ENCODE measurements around the gene MYG1.
A peak's percentile ranks its signal among the peaks of the same experiment; 100 is the strongest.

The MYG1 gene

DNA sequence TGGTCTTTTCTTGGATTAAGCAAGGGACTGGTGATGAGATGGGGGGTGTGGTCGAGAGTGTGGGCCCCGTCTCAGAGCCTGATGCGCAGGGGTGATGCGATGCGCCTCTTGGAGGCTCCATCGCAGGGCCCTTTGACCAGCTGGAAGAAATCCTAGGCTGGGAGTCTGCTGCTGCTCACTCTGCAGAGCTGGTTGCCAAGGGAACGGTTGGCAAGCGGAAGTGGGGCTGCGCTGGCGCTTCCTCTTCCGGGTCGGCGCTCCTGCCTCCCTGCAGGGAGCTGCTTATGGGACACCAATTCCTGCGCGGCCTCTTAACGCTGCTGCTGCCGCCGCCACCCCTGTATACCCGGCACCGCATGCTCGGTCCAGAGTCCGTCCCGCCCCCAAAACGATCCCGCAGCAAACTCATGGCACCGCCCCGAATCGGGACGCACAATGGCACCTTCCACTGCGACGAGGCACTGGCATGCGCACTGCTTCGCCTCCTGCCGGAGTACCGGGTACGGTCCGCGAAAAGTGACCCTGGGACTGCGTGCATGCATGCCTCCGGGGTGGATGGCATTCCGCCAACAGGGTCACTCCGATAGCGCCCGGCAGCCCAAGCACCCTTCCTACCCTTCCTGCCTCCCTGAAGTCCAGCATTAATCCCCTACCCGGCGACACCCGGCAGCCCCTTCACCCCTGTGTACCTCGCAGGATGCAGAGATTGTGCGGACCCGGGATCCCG, at the start of gene MYG1:
Gene MYG1 (plus strand): TSS at position 242 of the 727 bp plus-strand sequence. CDS start 43 bp downstream, at position 285.
- TF ChIP-seq CSRNP3 (CRISPR knock-in tag; IDR thresholded peaks at IDR 0.05), result no peak
- no peak for TF ChIP-seq ARNTL (CRISPR knock-in tag; IDR thresholded peaks at IDR 0.05; ENCODE audit: borderline replicate concordance, low read depth)
- TF ChIP-seq, protein P1, sequence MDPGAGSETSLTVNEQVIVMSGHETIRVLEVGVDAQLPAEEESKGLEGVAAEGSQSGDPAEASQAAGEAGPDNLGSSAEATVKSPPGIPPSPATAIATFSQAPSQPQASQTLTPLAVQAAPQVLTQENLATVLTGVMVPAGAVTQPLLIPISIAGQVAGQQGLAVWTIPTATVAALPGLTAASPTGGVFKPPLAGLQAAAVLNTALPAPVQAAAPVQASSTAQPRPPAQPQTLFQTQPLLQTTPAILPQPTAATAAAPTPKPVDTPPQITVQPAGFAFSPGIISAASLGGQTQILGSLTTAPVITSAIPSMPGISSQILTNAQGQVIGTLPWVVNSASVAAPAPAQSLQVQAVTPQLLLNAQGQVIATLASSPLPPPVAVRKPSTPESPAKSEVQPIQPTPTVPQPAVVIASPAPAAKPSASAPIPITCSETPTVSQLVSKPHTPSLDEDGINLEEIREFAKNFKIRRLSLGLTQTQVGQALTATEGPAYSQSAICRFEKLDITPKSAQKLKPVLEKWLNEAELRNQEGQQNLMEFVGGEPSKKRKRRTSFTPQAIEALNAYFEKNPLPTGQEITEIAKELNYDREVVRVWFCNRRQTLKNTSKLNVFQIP (CRISPR knock-in tag; IDR thresholded peaks at IDR 0.05; ENCODE audit: borderline replicate concordance, low read depth), result 0 out of 2 replicates have a peak, but pooled peaks have one; percentile 42
- no peak for TF ChIP-seq PATZ1 (CRISPR knock-in tag; IDR thresholded peaks at IDR 0.05; ENCODE audit: borderline replicate concordance)
- TF ChIP-seq ZNF8 (CRISPR knock-in tag; IDR thresholded peaks at IDR 0.05), result no peak
- TF ChIP-seq RARB (CRISPR knock-in tag; IDR thresholded peaks at IDR 0.05), result no peak; the same call in 1 of the 2 replicates
- no peak for TF ChIP-seq PPARA (CRISPR knock-in tag; IDR thresholded peaks at IDR 0.05; ENCODE audit: borderline replicate concordance)
- no peak for TF ChIP-seq ESRRG (CRISPR knock-in tag; IDR thresholded peaks at IDR 0.05)
- TF ChIP-seq ZNF70 (CRISPR knock-in tag; IDR thresholded peaks at IDR 0.05), result no peak
- no peak for TF ChIP-seq ISL1 (CRISPR knock-in tag; IDR thresholded peaks at IDR 0.05)
- TF ChIP-seq ZNF565 (CRISPR knock-in tag; conservative IDR thresholded peaks at IDR 0.05; ENCODE audit: low read depth), result no peak
- TF ChIP-seq ZFP30 (CRISPR knock-in tag; IDR thresholded peaks at IDR 0.05), result no peak
- no peak for TF ChIP-seq TCF4 (CRISPR knock-in tag; IDR thresholded peaks at IDR 0.05; ENCODE audit: borderline replicate concordance)
- no peak for TF ChIP-seq TOX (CRISPR knock-in tag; IDR thresholded peaks at IDR 0.05; ENCODE audit: borderline replicate concordance)
- TF ChIP-seq ZFP3 (CRISPR knock-in tag; IDR thresholded peaks at IDR 0.05), result peak; percentile 97
- no peak for TF ChIP-seq SNAI2 (CRISPR knock-in tag; IDR thresholded peaks at IDR 0.05)
- TF ChIP-seq CREB5 (CRISPR knock-in tag; IDR thresholded peaks at IDR 0.05; ENCODE audit: low read depth), result 0 out of 2 replicates have a peak, but pooled peaks have one; percentile 6
- TF ChIP-seq GLIS3 (CRISPR knock-in tag; IDR thresholded peaks at IDR 0.05), result 0 out of 2 replicates have a peak, but pooled peaks have one; percentile 66
- TF ChIP-seq, protein P2, sequence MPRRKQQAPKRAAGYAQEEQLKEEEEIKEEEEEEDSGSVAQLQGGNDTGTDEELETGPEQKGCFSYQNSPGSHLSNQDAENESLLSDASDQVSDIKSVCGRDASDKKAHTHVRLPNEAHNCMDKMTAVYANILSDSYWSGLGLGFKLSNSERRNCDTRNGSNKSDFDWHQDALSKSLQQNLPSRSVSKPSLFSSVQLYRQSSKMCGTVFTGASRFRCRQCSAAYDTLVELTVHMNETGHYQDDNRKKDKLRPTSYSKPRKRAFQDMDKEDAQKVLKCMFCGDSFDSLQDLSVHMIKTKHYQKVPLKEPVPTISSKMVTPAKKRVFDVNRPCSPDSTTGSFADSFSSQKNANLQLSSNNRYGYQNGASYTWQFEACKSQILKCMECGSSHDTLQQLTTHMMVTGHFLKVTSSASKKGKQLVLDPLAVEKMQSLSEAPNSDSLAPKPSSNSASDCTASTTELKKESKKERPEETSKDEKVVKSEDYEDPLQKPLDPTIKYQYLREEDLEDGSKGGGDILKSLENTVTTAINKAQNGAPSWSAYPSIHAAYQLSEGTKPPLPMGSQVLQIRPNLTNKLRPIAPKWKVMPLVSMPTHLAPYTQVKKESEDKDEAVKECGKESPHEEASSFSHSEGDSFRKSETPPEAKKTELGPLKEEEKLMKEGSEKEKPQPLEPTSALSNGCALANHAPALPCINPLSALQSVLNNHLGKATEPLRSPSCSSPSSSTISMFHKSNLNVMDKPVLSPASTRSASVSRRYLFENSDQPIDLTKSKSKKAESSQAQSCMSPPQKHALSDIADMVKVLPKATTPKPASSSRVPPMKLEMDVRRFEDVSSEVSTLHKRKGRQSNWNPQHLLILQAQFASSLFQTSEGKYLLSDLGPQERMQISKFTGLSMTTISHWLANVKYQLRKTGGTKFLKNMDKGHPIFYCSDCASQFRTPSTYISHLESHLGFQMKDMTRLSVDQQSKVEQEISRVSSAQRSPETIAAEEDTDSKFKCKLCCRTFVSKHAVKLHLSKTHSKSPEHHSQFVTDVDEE (CRISPR knock-in tag; IDR thresholded peaks at IDR 0.05), result no peak
- no peak for TF ChIP-seq ZC3H10 (CRISPR knock-in tag; IDR thresholded peaks at IDR 0.05)
- TF ChIP-seq CSDC2 (CRISPR knock-in tag; IDR thresholded peaks at IDR 0.05), result 0 out of 2 replicates have a peak, but pooled peaks have one; percentile 45
- no peak for TF ChIP-seq BACH2 (CRISPR knock-in tag; IDR thresholded peaks at IDR 0.05; ENCODE audit: borderline replicate concordance)
- TF ChIP-seq OSR1 (CRISPR knock-in tag; IDR thresholded peaks at IDR 0.05), result no peak

More for the DNA sequence above, at the start of gene MYG1:
- peak; percentile 84 for ATAC-seq

Measured in SK-N-SH treated with all-trans-retinoic acid at 6 μM for 48 hours (cell line).